HG03103 (cell line): ENCODE data around the gene KCNJ12.
"Not testable (repeated sequence)": the region's sequence is repeated elsewhere in the genome, so short reads cannot be mapped to it uniquely, and the experiment has no call there.

ENCODE experiments used
- ATAC-seq: cut with Tn5 transposase; IDR thresholded peaks from one replicate; pipeline ENCODE4 v1.9.1; 2021; ENCODE audit warnings: low read depth; ENCODE audit not compliant: unreplicated experiment

KCNJ12 gene

DNA sequence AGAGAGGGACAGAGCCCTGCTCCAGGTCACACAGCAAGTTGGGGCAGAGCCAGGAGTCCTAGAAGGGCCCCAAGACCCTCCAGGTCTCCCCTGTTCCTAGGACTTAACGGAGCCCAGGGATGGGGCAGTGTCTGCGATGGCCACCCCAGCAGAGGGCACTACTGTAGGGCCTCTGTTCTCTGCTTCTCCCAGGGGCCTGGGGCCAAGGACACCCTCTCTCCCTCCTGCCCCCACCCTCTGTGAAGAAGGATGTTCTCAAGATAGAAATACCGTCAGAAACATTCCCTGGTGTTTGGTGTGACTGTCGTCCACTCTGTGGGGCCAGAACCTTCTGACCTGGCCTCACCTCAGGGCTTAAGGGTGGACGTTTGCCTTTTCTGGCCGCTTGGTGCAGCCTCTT lies 28.4 kb downstream of the KCNJ12 start:
- not testable (repeated sequence) for ATAC-seq

DNA sequence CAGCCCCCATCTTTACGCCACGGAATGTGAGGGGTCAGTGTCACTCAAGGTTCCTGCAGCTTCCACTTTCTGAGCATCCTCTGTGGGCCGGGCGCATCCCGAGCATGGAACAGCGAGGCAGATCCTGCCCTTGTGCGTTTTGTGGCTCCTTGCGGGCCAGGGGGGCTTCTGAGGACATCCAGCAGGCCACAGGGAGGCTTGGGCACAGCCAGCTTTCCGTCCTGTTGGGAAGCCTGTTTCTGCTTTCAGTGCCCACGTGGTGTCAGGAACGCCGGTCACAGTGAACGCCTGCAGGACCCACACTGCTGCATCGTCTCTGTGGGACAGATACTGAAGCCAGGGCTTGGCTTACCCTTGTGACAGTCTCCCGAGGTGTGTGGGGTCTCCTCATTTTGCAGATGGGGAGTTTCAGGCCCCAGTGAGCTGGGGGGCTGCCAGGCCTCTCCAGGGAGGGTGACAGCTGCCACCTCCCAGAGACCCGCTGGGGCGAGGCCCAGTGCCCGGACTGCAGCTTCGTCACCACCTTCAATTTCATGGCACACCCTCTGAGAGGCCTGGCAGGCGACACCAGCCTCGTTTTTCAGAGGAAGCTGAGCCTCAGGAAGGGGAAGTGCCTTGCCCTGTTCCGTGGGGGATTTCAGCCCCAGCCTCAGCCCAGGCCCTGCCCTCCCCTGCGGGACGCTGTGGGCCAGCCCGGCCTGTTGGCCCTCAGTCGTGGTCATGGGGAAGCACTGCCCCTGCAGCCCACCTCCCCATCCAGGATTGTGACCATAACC lies 29.0 kb downstream of the KCNJ12 start:
- not testable (repeated sequence) for ATAC-seq

DNA sequence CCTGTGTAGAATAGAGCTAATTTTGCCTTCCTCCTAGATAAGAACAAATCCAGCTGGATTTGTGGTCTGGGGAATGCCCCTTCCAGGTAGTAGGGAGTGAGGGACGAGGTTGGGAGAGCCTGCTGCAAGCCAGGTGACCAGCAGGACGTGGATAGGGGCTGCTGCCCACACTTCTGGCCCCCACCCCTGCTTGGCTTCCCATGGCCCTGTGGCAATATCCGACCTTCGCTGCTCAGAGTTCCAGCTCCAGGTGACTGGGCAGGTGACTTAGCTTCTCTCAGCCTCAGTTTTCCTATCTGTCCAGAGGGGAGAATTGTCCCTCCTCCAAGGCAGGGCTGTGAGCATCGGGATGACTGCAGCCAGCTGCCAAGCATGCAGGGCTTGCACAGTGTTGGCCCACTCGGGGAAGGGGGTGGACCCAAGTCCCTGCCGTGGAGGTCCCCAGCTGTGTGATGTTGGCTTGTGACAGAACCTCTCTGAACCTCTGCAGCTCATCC lies 29.8 kb downstream of the KCNJ12 start:
- ATAC-seq, result not testable (repeated sequence)

DNA sequence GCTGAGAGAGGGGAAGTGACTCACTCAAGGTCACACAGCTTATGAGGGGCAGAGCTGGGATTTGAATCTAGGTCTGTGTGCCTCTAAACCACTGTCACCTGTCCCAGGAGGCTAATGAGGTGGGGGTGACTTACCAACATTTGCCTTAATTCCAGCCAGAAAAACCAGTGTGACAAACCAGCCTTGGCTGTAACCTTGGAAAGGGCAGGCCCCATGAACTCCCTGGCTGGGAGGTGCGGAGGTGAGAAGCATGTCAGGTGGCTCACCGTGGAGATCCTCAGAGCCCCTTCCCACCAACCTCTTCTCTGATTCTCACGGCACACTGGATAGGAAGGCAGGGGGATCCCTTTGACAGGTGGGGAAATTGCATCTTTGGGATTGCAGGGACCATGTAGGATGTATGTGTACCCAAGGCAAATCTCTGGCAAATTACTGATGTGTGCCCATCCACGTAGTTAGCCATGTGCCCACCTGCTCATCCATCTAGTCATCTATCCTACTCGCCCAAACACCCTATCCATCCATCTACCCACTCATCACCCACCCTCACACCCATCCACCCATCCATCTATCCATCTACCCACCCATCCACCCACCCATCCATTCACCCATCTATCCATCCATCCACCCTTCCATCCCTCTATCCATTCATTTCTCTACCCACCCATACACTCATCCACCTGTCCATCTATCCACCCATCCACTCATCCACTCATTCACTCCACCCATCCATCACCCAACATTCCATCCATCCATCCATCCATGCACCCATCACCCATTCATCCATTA lies 30.7 kb downstream of the KCNJ12 start:
- not testable (repeated sequence) for ATAC-seq

GRCh38 chr17:21407752-21408151 lies 31.6 kb downstream of the KCNJ12 start:
- not testable (repeated sequence) for ATAC-seq

DNA sequence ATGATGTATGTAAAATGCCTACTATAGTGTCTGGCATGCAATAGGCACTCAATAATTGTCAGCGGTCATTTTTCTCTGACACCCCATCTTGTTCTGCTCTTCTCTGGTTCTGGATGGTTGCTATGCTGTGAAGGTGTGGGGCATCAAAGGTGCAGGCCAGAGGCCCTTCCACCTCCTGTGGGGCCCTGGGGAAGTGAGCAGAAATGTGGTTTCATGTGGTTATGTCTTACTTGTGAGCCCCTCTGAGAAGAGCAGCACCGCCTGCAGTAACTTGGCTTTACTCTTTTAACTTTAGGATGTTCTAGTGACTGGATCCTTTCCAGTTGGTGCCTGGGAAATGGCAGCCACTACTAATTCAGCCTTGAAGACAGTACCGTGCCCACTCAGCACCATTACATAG lies 32.1 kb downstream of the KCNJ12 start:
- not testable (repeated sequence) for ATAC-seq

- not testable (repeated sequence) for ATAC-seq
Observed at GRCh38 chr17:21408766-21409300, 32.7 kb downstream of the KCNJ12 start.

DNA sequence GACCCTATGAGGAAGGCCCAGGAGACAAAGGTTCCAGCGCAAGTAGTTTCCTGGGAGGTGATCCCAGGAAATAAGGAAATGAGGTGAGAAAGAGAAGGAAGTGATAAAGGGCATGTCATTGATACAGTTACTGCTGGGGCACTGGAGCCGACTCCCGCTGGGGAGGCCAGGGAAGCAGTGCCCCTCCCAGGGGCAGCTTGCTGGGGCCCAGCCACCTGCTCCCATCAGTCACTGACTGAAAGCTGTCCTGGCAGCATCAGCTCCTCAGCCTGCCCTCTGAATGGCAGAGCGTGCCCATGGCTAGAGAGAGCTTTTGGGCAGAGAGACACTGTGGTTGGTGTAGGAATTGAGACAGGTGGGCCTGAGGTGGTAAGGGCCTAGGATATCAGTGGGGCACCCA lies 33.2 kb downstream of the KCNJ12 start:
- ATAC-seq, result not testable (repeated sequence)

GRCh38 chr17:21409971-21410370 lies 33.8 kb downstream of the KCNJ12 start:
- ATAC-seq, result not testable (repeated sequence)

DNA sequence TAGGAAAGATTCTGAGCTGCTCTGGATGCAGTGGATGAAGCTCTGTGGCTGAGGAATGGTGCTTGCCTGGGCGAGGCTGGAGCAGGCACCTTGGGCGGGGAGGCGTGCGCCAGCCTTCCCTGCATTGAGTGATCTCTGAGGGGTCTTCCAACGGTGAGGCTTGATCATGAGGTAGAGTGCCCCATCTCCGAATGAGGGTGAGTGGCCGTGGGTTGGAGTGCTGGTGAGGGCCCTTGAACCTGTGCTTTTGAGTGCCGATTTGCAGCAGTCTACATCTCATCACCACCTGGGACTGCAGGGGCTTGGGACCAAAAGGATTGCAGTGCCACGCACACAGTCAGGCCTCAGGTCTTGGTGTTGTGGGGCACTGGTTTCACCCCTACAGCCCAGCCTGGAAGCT lies 34.2 kb downstream of the KCNJ12 start:
- ATAC-seq, result not testable (repeated sequence)

GRCh38 chr17:21410906-21411678 lies 34.9 kb downstream of the KCNJ12 start:
- ATAC-seq, result not testable (repeated sequence)

DNA sequence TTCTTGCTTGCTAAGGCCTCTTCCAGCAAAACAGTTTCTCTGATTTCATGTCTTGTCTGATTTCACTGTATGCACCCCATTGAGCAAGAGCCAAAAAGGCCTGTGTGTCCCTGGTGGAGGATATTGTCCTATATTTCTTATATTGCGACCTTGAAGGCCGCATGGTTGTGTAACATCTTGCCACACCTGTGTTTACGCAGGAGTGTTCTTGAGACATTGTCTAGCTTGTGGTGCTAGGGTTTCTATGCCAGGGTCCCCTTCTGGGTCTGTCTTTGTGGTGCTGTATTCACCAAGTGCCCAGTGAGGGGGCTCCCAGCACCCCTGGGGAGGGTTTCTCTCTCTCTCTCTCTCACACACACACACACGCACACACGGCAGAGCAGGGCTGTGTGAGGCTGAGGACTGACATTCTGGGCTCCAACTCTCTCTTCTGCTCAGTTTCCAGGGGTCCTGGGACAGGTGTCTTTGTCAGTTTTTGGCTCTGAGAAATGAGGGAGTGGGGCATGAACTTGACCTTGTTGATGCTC lies 35.6 kb downstream of the KCNJ12 start:
- ATAC-seq, result not testable (repeated sequence)

DNA sequence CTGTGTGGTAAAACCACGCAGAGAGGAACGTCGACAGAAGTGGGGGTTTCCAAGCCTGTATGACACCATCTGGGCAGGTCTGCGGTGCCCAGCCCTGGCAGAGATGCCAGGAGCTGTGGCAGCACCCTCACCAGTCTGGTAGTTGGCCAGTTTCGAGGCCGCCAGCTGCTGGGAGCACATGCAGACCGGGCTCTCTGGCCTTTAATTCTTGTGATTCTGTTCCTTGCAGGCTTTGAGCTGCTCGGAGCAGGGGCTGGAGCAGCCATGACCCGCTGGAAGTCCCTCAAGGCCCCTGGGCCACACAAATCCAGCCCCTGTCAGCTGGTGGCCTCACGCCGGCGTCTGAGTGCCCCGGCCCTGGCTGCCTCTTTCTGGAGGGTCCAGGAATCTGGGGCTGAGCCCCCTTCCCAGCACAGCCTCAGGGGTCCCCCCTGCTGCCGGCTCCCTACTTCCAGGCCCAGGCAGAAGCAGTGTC lies 36.1 kb downstream of the KCNJ12 start:
- ATAC-seq, result not testable (repeated sequence)

DNA sequence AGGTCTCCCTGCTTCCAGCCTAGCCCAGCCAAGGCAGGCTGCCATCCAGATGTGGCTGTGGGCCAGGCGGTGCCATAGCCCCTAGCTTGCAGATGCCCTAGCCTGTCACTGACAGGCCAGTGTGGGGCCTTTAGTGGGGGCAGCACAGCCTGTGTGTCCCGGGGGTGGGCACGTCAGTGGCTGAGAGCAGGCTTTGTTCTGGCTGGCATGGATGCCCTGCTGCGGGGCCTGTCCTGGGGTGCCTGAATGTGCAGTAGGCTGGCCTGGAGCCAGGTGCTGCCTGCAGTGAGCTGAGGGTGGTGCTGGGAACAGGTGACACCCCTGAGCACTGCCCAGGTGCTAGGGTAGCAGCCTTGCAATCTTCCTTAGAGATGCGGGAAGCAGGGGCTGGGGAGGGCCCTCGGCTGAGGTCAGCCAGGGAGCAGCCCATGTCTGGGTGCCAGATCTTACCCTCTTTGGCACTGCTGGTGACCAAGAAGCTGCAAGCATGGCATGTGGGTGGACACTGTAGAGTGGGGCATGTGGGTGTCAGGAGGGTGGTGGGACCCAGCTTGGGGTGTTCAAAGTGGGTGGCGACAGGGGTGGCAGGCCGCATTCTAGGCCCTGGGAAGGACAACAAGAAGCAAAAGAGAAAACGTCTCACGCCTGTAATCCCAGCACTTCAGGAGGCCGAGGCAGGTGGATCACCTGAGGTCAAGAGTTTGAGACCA lies 37.6 kb downstream of the KCNJ12 start:
- ATAC-seq, result not testable (repeated sequence)

DNA sequence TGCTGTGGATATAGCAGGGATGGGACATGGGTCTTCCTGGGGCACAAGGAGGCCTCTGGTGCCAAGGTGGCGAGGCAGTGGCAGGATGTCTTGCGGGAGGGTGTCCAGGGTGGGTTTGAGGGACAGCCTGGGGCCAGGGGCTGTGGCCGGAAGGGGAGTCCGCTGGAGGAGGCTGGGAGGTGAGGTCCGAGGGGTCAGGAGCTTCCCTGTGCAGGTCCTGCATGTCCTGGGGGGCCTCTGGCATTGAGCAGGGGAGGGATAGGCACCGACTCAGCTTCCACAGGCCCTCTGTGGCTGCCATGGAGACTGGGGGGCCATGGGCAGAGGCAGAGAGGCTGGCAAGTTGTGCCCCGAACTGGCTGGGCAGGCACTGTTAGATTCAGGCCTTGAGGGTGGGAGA lies 38.5 kb downstream of the KCNJ12 start:
- ATAC-seq, result not testable (repeated sequence)

DNA sequence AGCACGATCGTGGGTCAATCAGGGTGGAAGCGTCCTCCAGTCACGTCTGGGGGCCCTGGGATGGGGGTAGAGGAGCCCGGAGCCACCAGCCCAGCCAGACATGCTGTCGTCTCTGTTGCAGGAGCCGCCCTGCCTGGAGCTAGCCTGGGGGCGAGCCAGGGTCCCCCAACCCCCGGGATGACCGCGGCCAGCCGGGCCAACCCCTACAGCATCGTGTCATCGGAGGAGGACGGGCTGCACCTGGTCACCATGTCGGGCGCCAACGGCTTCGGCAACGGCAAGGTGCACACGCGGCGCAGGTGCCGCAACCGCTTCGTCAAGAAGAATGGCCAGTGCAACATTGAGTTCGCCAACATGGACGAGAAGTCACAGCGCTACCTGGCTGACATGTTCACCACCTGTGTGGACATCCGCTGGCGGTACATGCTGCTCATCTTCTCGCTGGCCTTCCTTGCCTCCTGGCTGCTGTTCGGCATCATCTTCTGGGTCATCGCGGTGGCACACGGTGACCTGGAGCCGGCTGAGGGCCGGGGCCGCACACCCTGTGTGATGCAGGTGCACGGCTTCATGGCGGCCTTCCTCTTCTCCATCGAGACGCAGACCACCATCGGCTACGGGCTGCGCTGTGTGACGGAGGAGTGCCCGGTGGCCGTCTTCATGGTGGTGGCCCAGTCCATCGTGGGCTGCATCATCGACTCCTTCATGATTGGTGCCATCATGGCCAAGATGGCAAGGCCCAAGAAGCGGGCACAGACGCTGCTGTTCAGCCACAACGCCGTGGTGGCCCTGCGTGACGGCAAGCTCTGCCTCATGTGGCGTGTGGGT lies 39.2 kb downstream of the KCNJ12 start:
- not testable (repeated sequence) for ATAC-seq

DNA sequence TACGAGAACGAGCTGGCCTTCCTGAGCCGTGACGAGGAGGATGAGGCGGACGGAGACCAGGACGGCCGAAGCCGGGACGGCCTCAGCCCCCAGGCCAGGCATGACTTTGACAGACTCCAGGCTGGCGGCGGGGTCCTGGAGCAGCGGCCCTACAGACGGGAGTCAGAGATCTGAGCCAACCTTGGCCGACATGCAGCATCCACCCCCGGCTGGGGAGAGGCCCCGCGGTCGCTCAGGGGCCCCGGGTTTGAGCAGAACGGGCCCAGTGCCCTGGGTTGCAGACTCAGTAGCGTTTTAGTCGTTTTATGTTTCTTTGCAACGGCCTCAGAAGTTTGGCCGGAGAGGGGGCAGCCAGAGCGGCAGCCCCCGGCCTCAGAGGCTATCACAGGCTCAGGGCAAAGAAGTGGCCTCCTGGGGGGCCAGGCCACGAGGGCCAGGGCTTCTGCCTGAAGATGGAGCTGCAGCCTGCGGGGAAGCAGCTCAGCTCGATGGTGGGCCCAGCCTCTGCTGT lies 40.4 kb downstream of the KCNJ12 start:
- ATAC-seq, result not testable (repeated sequence)

DNA sequence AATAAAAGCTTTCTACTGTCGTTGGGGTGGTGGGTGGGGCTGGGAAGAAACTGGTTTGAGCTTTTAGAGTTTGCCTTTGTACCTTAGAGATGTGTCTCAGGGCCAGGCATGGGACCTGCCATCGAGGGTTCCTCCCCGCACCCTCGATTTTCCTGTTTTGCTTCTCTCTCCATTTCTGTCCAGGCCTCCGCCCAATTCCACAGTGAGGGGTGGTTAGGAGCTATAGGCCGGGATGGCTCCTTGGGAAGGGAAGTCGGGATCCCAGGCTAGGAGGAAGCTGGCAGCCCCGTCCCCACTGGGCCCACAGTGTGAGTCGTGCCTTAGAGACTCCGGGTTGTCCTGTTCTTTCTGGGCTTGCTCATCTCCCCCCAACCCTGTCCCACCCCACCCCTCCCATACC lies 41.2 kb downstream of the KCNJ12 start:
- ATAC-seq, result not testable (repeated sequence)
